HepG2 (cell line): Measurements from ENCODE around the gene KLF11. TPM values are rescaled to one million over a fixed set of nuclear protein-coding genes. Genes with fewer than 3 reads are reported as not detected.
A peak's percentile ranks its signal among the peaks of the same experiment; 100 is the strongest.

Experiments used
- ATAC-seq: fragments of 200-7000 bp; cut with Tn5 transposase; 3 replicates; pipeline ENCODE4 v1.9.1; 2020; ENCODE audit warnings: mild to moderate bottlenecking, moderate library complexity
- BruUV-seq: library from RNA; stranded (reverse); fragments of 400-500 nt; replicated peaks from 2 replicates; lab custom pipeline; 2021; lab: Mats Ljungman, UMichigan
- CTCF ChIA-PET: fragments of 300-600 bp; formaldehyde crosslinking; extraction: SDS; loops from one replicate; lab custom pipeline; 2021; ENCODE audit warnings: low total read pairs, inconsistent platforms, low intra/inter-chr PET ratio; lab: Yijun Ruan, JAX
- POLR2A ChIA-PET: fragments of 350-600 bp; sonication (Branson Sonifier 250); formaldehyde crosslinking; loops from one replicate; lab custom pipeline; 2020; ENCODE audit warnings: antibody characterized with exemption, inconsistent platforms; lab: Yijun Ruan, JAX
- DNase-seq: peaks from one replicate; pipeline ENCODE4 v3.0.0-alpha.2; 2015; ENCODE audit warnings: low spot score
- FAIRE-seq: peaks from 3 replicates; lab custom pipeline; 2011; peaks lifted over from hg19 to GRCh38; lab: Jason Lieb, UNC
- H2AFZ ChIP-seq: one replicate; pipeline ENCODE4 v1.6.1; 2011; ENCODE audit warnings: low read length, inconsistent platforms
- H3K27ac ChIP-seq: fragments of 300-600 bp; 3 replicates; pipeline ENCODE4 v1.8.0; 2011; ENCODE audit warnings: mixed run types, mild to moderate bottlenecking, mixed read lengths, low read length, inconsistent platforms; ENCODE audit not compliant: insufficient read depth; ENCODE audit errors: extremely low read length
- H3K27me3 ChIP-seq, 2 experiments: fragments of 200-600 bp in 1 of 2; 2 replicates in 1 of 2; 3 replicates in 1 of 2; pipeline versions ENCODE4 v1.6.0 to v1.8.0; 2011; ENCODE audit warnings: low read length in 2 of 2, mild to moderate bottlenecking in 2 of 2, moderate library complexity in 2 of 2, inconsistent platforms in 1 of 2; ENCODE audit not compliant: insufficient read depth in 2 of 2, control insufficient read depth in 1 of 2
- H3K36me3 ChIP-seq, 2 experiments: fragments of 200-600 bp in 1 of 2; replicated peaks in 1 of 2; 2 replicates in 1 of 2; 3 replicates in 1 of 2; pipeline versions ENCODE4 v1.5.1 to v1.8.0; 2011; ENCODE audit warnings: low read length in 2 of 2, inconsistent platforms in 1 of 2; ENCODE audit not compliant: insufficient read depth in 2 of 2, control insufficient read depth in 1 of 2
- H3K4me1 ChIP-seq: 2 replicates; pipeline ENCODE4 v1.5.1; 2012; ENCODE audit warnings: low read length, inconsistent platforms; ENCODE audit not compliant: insufficient read depth
- H3K4me2 ChIP-seq: 2 replicates; pipeline ENCODE4 v1.6.0; 2011; ENCODE audit warnings: low read depth, low read length, inconsistent platforms
- H3K4me3 ChIP-seq, 3 experiments: fragments of 200-600 bp in 1 of 3; sonication (generic), shearing (Covaris generic) in 1 of 3; replicated peaks in 1 of 3; 2 replicates each; pipeline ENCODE4 v1.5.1; 2011 to 2016; ENCODE audit warnings: low read length in 3 of 3, inconsistent platforms in 2 of 3, low read depth in 2 of 3, mild to moderate bottlenecking in 2 of 3, control low read depth in 1 of 3, mixed read lengths in 1 of 3; ENCODE audit not compliant: insufficient read depth in 1 of 3
- H3K79me2 ChIP-seq: one replicate; pipeline ENCODE4 v1.6.1; 2011; ENCODE audit warnings: low read length, inconsistent platforms; ENCODE audit not compliant: insufficient read depth
- H3K9ac ChIP-seq: 2 replicates; pipeline ENCODE4 v1.6.0; 2011; ENCODE audit warnings: mild to moderate bottlenecking, low read depth, low read length, inconsistent platforms; ENCODE audit not compliant: insufficient read depth
- H3K9me3 ChIP-seq: 2 replicates; pipeline ENCODE4 v1.5.1; 2012; ENCODE audit warnings: mild to moderate bottlenecking, low read length
- H4K20me1 ChIP-seq: 2 replicates; pipeline ENCODE4 v1.6.0; 2011; ENCODE audit warnings: inconsistent platforms, mild to moderate bottlenecking, low read length, moderate library complexity; ENCODE audit not compliant: insufficient read depth
- NCOA5 ChIP-seq: sonication (generic); formaldehyde crosslinking; IDR thresholded peaks from 2 replicates; pipeline ENCODE4 v1.4.0; 2020; ENCODE audit warnings: missing genetic modification reagents
- PREB ChIP-seq: sonication (generic); formaldehyde crosslinking; IDR thresholded peaks from 2 replicates; pipeline ENCODE4 v1.4.0; 2020; ENCODE audit warnings: missing genetic modification reagents
- ZMYM3 ChIP-seq: sonication (generic); formaldehyde crosslinking; IDR thresholded peaks from 2 replicates; pipeline ENCODE4 v1.5.1; 2020; ENCODE audit warnings: mild to moderate bottlenecking, missing genetic modification reagents
- ZNF318 ChIP-seq: sonication (generic); formaldehyde crosslinking; IDR thresholded peaks from 2 replicates; pipeline ENCODE4 v1.4.0; 2020; ENCODE audit warnings: mild to moderate bottlenecking, missing genetic modification reagents
- WGBS: methylation state at CpG from one replicate; pipeline ENCODE4 v1.1.6; 2017; ENCODE audit warnings: low lambda C conversion rate; 5-methylcytosine and 5-hydroxymethylcytosine counted together
- in situ Hi-C: cut with HindIII; loops from 2 replicates; pipeline ENCODE4 v1.10.0; 2017; ENCODE audit warnings: low pct_unique_long_range_greater_than_20kb; ENCODE audit not compliant: extremely low pct_ligation_motif_present
- intact Hi-C: fragments of 100-400 bp; cut with micrococcal nuclease; formaldehyde crosslinking; loops from one replicate; pipeline ENCODE4 v1.10.0; 2022; ENCODE audit not compliant: unreplicated experiment
- polyA plus RNA-seq, 8 experiments: library from polyadenylated mRNA; depleted of rRNA in 3 of 8; stranded (reverse) in 7 of 8; unstranded in 1 of 8; fragments of >200 nt; fragmentation: Illumina TruSeq in 4 of 8; extraction: Trizol in 4 of 8; gene quantifications; 2 replicates each; pipeline versions ENCODE4 v1.2.1 to v1.2.3, GENCODE V29; 2011 to 2016; ENCODE audit warnings: low read depth in 4 of 8, missing spikeins in 1 of 8, mixed read lengths in 1 of 8; ENCODE audit not compliant: insufficient read depth in 1 of 8
- total RNA-seq, 5 experiments: library from RNA; depleted of rRNA; stranded (reverse); fragments of >200 nt; fragmentation: Illumina TruSeq; extraction: Trizol; gene quantifications; 2 replicates each; pipeline ENCODE4 v1.2.3, GENCODE V29; 2016; ENCODE audit warnings: low read depth in 1 of 5
- TF ChIP-seq, protein P1 (sequence below): sonication (generic); formaldehyde crosslinking; conservative IDR thresholded peaks from 2 replicates; pipeline ENCODE4 v1.8.1; 2023; ENCODE audit warnings: missing genetic modification reagents

The KLF11 gene
- total and polyA plus RNA-seq, 2 of the 13 experiments (the other 11 are each of a cell fraction or from before 2014, with no cell fraction given), result 2.5 to 11.8 TPM

DNA sequence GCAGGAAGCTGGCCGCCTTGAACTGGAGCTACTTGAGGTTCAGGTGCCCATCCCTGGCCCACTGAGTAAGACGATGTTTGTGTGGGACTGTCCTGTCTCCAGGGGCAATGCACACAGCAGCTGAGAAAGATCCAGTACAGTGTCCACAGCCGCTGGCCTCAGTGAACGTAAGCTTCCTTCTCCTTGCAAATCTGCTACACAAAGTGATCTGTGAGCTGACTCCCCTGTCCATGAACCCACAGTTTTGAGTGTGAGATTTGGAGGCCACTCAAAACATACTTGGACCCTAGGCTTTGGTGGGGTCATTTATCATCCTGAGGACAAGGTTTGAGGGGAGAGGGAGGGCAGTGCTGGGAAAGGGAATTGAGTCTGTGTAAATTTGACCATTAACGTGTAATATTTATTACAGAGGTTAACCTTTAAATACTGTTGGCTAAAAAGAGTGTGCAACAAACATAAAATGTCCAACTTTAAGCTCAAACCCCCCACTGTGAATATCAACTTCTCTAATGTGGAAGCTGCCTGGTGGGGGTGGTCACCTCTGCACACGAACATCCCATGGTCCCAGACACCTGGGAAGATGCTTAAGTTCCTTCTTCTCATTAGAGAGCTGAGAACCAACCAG, 41.8 kb downstream of the KLF11 start:
- in situ Hi-C loops, result no loop called here
- no peak for FAIRE-seq

DNA sequence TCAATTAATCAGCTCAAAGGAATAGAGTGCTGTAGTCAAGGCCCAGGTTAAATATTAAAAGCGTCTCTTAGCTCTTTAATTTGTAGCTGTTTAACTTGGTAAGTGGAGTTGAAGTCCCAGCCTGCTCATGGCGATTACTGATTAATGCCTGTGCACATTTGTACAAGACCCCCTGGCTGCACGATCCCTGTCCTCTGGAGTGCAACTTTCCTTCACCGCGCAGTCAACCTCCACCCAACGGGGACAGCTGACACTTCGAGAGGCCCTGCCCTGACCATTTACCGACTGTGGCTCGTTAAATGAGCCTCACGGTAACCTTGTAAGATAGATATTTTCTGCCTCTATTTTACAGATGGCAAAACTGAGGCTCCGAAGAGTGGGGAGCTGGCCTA, 42.3 kb downstream of the KLF11 start:
- peaks cover 7 to 40% of the 10 kb centered on the region in 2 experiments; a peak in 4 of 5 replicates for H3K27me3 ChIP-seq
- H3K27ac ChIP-seq, result no peak overlapping the region
- ATAC-seq (peak; percentile 53), FAIRE-seq (no peak), DNase-seq (no peak)
- CTCF ChIA-PET, result no interaction called here
- no peaks in the 10 kb centered on the region for H3K9me3 ChIP-seq
- POLR2A ChIA-PET, result interaction anchor here (1.2 kb wide), 1 partner anchor 13 kb away, joined by 4 read pairs; no protein-coding TSS in a partner anchor
- BruUV-seq, result no TSS peak
- peaks cover 26% of the 10 kb centered on the region for H3K4me1 ChIP-seq
- in situ Hi-C loops, result no loop called here
- H4K20me1 ChIP-seq, result no peaks in the 10 kb centered on the region
- no peak overlapping the region for H2AFZ ChIP-seq
- no peak overlapping the region for H3K4me3 ChIP-seq
- no peaks in the 10 kb centered on the region for H3K79me2 ChIP-seq
- whole genome bisulfite sequencing, result 4% methylated on average over 11 of the region's 11 CpGs
- intact Hi-C loops, result no loop called here
- peak overlapping the region; percentile 51 for H3K4me2 ChIP-seq
- H3K36me3 ChIP-seq, result no peaks in the 10 kb centered on the region
- H3K9ac ChIP-seq, result no peak overlapping the region
- no peak for TF ChIP-seq ZNF318 (CRISPR knock-in tag)
- TF ChIP-seq PREB (CRISPR knock-in tag), result no peak
- peak; percentile 62; the same call in 1 of the 2 replicates for TF ChIP-seq ZMYM3 (CRISPR knock-in tag)

More for the DNA sequence above, 41.8 kb downstream of the KLF11 start:
- no peak overlapping the region for H2AFZ ChIP-seq
- whole genome bisulfite sequencing, result 8% methylated on average over 6 of the region's 6 CpGs
- no peaks in the 10 kb centered on the region for H3K9me3 ChIP-seq
- POLR2A ChIA-PET, result interaction anchor here (1.2 kb wide), 1 partner anchor 12 kb away, joined by 4 read pairs; no protein-coding TSS in a partner anchor
- H3K4me2 ChIP-seq, result peak overlapping the region; percentile 51
- no peak for TF ChIP-seq NCOA5 (CRISPR knock-in tag)
- TF ChIP-seq, protein P1, sequence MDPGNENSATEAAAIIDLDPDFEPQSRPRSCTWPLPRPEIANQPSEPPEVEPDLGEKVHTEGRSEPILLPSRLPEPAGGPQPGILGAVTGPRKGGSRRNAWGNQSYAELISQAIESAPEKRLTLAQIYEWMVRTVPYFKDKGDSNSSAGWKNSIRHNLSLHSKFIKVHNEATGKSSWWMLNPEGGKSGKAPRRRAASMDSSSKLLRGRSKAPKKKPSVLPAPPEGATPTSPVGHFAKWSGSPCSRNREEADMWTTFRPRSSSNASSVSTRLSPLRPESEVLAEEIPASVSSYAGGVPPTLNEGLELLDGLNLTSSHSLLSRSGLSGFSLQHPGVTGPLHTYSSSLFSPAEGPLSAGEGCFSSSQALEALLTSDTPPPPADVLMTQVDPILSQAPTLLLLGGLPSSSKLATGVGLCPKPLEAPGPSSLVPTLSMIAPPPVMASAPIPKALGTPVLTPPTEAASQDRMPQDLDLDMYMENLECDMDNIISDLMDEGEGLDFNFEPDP (CRISPR knock-in tag), result 0 out of 2 replicates have a peak, but pooled peaks have one; percentile 22
- intact Hi-C loops, result no loop called here
- peaks cover 9 to 45% of the 10 kb centered on the region in 2 experiments; a peak in 4 of 5 replicates for H3K27me3 ChIP-seq
- no peaks in the 10 kb centered on the region for H3K79me2 ChIP-seq
- no peak overlapping the region for H3K4me3 ChIP-seq
- H3K27ac ChIP-seq, result no peak overlapping the region
- H3K9ac ChIP-seq, result no peak overlapping the region
- H3K36me3 ChIP-seq, result no peaks in the 10 kb centered on the region
- ATAC-seq (peak; percentile 37; the same call in 2 of the 3 replicates), DNase-seq (no peak)
- peaks cover 26% of the 10 kb centered on the region for H3K4me1 ChIP-seq
- CTCF ChIA-PET, result no interaction called here
- no TSS peak for BruUV-seq
- H4K20me1 ChIP-seq, result no peaks in the 10 kb centered on the region
